Lower leg skin (tissue), 3 donors: ENCODE data around the gene JADE3.

Source experiments
- CTCF ChIP-seq, 3 donors: fragments of 450-650 bp; IDR thresholded peaks; one replicate each; pipeline ENCODE4 v1.5.1; 2016; ENCODE audit warnings: antibody characterized with exemption in 3 of 3, mild to moderate bottlenecking in 3 of 3, moderate library complexity in 2 of 3
- POLR2A ChIP-seq, 2 donors: fragments of 450-650 bp; IDR thresholded peaks; one replicate each; pipeline ENCODE4 v1.6.1; 2016 to 2017; ENCODE audit warnings: antibody characterized with exemption in 2 of 2, mild to moderate bottlenecking in 1 of 2, moderate library complexity in 1 of 2

GRCh38 chrX:46912098-46912602 is at the start of gene JADE3:
- TF ChIP-seq CTCF (IDR thresholded peaks at IDR 0.05) = no peak
- no peak for TF ChIP-seq POLR2A (IDR thresholded peaks at IDR 0.05)
